Right lung (tissue), 5 donors: ENCODE measurements around the gene HAP1. TPM values are rescaled to one million over a fixed set of nuclear protein-coding genes. Genes with fewer than 3 reads are reported as not detected.

Experiments
- DNase-seq, 2 donors: peaks; one replicate each; pipeline ENCODE4 v3.0.0-alpha.2; 2013
- polyA plus RNA-seq, 5 donors: library from polyadenylated mRNA; unstranded; fragments of 120-200 nt; gene quantifications; one replicate each; pipeline versions ENCODE4 v1.2.1 to v1.2.3, GENCODE V29; 2013; ENCODE audit warnings: inconsistent platforms in 1 of 5, low replicate concordance in 1 of 5; ENCODE audit not compliant: insufficient read length in 5 of 5, insufficient read depth in 1 of 5

Gene HAP1
- polyA plus RNA-seq, 5 donors = 0.18 to 0.60 (median 0.49) TPM

GRCh38 chr17:41763327-41763726 lies 28.9 kb upstream of the HAP1 start:
- no peak for DNase-seq

- no peak for DNase-seq
Measured at GRCh38 chr17:41762841-41763240, 28.4 kb upstream of the HAP1 start.

- DNase-seq = no peak
Measured at GRCh38 chr17:41762391-41762790, 27.9 kb upstream of the HAP1 start.

GRCh38 chr17:41760878-41761277 lies 26.4 kb upstream of the HAP1 start:
- DNase-seq = no peak

- no peak for DNase-seq
Measured at GRCh38 chr17:41758601-41759000, 24.2 kb upstream of the HAP1 start.

GRCh38 chr17:41754066-41754465 lies 19.6 kb upstream of the HAP1 start:
- no peak for DNase-seq

- DNase-seq = no peak
Measured at GRCh38 chr17:41751288-41751687, 16.8 kb upstream of the HAP1 start.

- DNase-seq = no peak
Measured at GRCh38 chr17:41750862-41751261, 16.4 kb upstream of the HAP1 start.

- no peak for DNase-seq
Measured at GRCh38 chr17:41748275-41748674, 13.8 kb upstream of the HAP1 start.

GRCh38 chr17:41741709-41742108 lies 7.3 kb upstream of the HAP1 start:
- no peak for DNase-seq

GRCh38 chr17:41740506-41740905 lies 6.1 kb upstream of the HAP1 start:
- DNase-seq = no peak

GRCh38 chr17:41739661-41740352 lies 5.4 kb upstream of the HAP1 start:
- DNase-seq = no peak

- no peak for DNase-seq
Measured at GRCh38 chr17:41738801-41739112, 4.3 kb upstream of the HAP1 start.

- DNase-seq = peak; percentile 70 to 81
Measured at GRCh38 chr17:41738077-41738800, 3.8 kb upstream of the HAP1 start.

GRCh38 chr17:41737680-41738023 lies 3.2 kb upstream of the HAP1 start:
- DNase-seq = no peak

GRCh38 chr17:41736983-41737679 lies 2.7 kb upstream of the HAP1 start:
- DNase-seq = no peak

GRCh38 chr17:41735744-41736143 lies 1.3 kb upstream of the HAP1 start:
- no peak for DNase-seq

- DNase-seq = no peak
Measured at GRCh38 chr17:41734949-41735313, 488 bp upstream of the HAP1 start.

- DNase-seq = no peak
Measured at GRCh38 chr17:41733348-41734138, 900 bp downstream of the HAP1 start.

- DNase-seq = no peak
Measured at GRCh38 chr17:41731836-41732235, 2.6 kb downstream of the HAP1 start.

GRCh38 chr17:41730479-41730878 lies 4.0 kb downstream of the HAP1 start:
- no peak for DNase-seq

GRCh38 chr17:41728056-41728455 lies 6.4 kb downstream of the HAP1 start:
- no peak for DNase-seq

GRCh38 chr17:41725134-41725533 lies 9.3 kb downstream of the HAP1 start:
- no peak for DNase-seq
